A549 (cell line): ENCODE results near the gene ADGRL2.

Source experiments
- HOXA7 ChIP-seq: fragments of 250-450 bp; sonication (Bioruptor Pico); IDR thresholded peaks from 2 replicates; pipeline ENCODE4 v1.5.0; 2020; ENCODE audit warnings: mild to moderate bottlenecking, moderate library complexity
- RAD21 ChIP-seq, 2 experiments: fragments of >200 bp in 1 of 2; sonication (Bioruptor Twin) in 1 of 2; formaldehyde crosslinking in 1 of 2; IDR thresholded peaks in 1 of 2; conservative IDR thresholded peaks in 1 of 2; 2 replicates in 1 of 2; 3 replicates in 1 of 2; pipeline ENCODE4 v1.6.1; 2012 to 2018; ENCODE audit warnings: inconsistent platforms in 1 of 2
- USF2 ChIP-seq: fragments of 450-650 bp; IDR thresholded peaks from 2 replicates; pipeline ENCODE4 v1.6.1; 2014; ENCODE audit warnings: antibody characterized with exemption
- TF ChIP-seq, protein P1 (sequence below): fragments of >200 bp; sonication (Bioruptor Twin); formaldehyde crosslinking; IDR thresholded peaks from 3 replicates; pipeline ENCODE4 v1.5.1; 2016

GRCh38 chr1:81877940-81878339, 77.2 kb downstream of the ADGRL2 start:
- TF ChIP-seq HOXA7 (CRISPR knock-in tag) (no peak), RAD21 (conservative IDR thresholded peaks at IDR 0.05 in 1 of 2, IDR thresholded peaks at IDR 0.05 in 1 of 2) (no peak), USF2 (no peak)
- TF ChIP-seq, protein P1, sequence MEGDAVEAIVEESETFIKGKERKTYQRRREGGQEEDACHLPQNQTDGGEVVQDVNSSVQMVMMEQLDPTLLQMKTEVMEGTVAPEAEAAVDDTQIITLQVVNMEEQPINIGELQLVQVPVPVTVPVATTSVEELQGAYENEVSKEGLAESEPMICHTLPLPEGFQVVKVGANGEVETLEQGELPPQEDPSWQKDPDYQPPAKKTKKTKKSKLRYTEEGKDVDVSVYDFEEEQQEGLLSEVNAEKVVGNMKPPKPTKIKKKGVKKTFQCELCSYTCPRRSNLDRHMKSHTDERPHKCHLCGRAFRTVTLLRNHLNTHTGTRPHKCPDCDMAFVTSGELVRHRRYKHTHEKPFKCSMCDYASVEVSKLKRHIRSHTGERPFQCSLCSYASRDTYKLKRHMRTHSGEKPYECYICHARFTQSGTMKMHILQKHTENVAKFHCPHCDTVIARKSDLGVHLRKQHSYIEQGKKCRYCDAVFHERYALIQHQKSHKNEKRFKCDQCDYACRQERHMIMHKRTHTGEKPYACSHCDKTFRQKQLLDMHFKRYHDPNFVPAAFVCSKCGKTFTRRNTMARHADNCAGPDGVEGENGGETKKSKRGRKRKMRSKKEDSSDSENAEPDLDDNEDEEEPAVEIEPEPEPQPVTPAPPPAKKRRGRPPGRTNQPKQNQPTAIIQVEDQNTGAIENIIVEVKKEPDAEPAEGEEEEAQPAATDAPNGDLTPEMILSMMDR: no peak
